OCI-LY3 (cell line): ENCODE data around the gene CCDC198.

Experiments used
- CTCF ChIP-seq: fragments of 200-600, 300-600 bp; sonication (generic); IDR thresholded peaks from 2 replicates; pipeline ENCODE4 v1.5.1; 2014; ENCODE audit warnings: antibody characterized with exemption, low read length, low read depth
- EZH2phosphoT487 ChIP-seq: fragments of 200-600 bp; shearing (Covaris generic); IDR thresholded peaks from 2 replicates; pipeline ENCODE4 v1.6.1; 2018; ENCODE audit warnings: antibody characterized with exemption, mixed run types, low read depth

- no peak for TF ChIP-seq CTCF
- no peak for TF ChIP-seq EZH2phosphoT487
Measured at GRCh38 chr14:57501039-57501557, 7.4 kb upstream of the CCDC198 start.
